HG03460 (cell line): ENCODE data around the gene CASTOR1.

Experiments
- ATAC-seq: cut with Tn5 transposase; IDR thresholded peaks from one replicate; pipeline ENCODE4 v1.9.1; 2021; ENCODE audit not compliant: unreplicated experiment

CASTOR1 gene

DNA sequence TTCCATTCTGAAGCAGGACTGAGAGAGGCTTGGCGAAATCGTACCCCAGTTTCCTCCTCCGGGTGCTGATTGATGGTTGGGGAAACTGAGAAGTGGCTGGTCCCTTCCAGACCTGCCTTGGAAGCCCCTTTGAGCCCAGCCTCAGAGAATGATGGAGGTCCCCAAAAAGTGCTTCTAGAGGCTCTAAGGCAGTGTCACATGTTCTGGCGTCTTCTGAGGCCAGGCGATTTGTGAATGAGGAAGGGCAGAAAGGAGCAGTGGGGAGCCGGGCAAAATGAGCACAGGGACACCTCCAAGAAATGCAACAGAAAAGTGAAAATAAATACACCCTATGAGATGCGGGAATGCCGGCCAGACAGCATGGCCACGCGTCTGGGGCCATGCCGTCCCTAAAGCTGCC lies 41.7 kb downstream of the CASTOR1 start:
- ATAC-seq: no peak

DNA sequence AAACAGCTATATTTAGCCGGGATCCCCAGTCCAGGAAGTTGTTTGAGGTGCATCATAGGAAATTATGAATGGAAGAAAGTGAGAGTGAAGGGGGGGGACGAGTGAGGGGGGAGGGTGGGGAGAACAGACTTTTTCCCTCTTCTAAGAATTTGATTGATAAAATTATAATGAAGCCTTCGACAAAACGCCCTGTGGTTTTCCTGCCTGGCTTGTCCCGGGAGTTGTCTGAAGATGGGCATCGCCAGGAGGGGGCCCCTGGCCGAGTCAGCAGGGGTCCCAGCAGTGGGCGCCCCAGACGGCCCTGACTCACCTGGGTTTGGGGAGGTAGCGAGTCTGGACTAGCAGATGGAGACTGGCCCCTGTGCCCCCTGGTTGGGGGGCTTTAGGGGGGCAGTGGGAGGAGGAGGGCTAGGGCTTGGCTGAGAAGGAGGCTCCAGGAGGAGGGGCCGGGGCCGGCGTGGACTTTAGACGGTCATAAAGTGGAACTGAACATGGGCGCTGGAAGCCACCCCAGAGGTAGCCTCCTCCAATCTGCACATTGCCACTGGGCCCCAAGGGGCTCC lies 42.4 kb downstream of the CASTOR1 start:
- ATAC-seq: no peak

DNA sequence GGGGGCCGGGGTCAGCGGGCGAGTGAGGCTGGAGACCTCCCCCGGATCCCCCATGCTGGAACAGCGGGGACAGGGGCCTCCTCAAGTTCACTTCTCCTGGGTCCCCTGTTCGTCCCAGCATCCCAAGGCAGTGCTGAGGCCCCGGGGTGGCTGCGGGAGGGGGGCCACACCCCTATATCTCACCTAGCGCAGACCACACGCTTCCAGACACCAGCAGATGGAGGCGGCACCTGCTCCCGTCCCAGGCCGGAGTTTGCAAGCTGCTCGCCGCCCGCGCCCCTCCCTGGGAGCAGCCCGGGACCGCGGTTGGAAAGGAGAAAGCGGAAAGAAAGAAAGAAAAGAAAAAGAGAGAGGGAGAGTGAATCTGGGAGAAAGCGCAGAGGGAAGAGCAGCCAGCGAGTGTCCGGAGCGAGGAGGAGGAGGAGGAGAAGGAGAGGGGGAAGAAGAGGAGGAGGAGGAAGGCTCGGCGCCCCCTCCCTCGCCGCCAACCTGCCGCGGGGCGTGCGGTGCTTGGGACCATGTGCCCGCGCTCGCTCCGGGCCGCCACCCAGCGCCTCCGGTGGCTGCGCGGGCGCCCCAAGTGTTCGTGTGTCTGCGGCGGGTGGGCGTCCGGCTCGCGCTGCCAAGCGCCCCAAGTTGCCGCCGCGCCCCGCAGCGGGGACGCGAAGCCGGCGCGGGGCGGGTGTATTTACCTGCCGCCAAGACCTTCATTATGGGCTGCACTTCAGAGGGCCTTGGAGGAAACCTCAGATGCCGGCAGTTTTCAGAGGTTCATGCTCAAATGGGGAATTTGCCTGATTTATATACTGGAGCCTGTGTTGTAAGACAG lies 43.1 kb downstream of the CASTOR1 start, which contains the start of gene LIF:
TSS of gene LIF (minus strand) at position 775 of the 829 bp plus-strand sequence. CDS start at position 711, 64 bp downstream.
- no peak for ATAC-seq

DNA sequence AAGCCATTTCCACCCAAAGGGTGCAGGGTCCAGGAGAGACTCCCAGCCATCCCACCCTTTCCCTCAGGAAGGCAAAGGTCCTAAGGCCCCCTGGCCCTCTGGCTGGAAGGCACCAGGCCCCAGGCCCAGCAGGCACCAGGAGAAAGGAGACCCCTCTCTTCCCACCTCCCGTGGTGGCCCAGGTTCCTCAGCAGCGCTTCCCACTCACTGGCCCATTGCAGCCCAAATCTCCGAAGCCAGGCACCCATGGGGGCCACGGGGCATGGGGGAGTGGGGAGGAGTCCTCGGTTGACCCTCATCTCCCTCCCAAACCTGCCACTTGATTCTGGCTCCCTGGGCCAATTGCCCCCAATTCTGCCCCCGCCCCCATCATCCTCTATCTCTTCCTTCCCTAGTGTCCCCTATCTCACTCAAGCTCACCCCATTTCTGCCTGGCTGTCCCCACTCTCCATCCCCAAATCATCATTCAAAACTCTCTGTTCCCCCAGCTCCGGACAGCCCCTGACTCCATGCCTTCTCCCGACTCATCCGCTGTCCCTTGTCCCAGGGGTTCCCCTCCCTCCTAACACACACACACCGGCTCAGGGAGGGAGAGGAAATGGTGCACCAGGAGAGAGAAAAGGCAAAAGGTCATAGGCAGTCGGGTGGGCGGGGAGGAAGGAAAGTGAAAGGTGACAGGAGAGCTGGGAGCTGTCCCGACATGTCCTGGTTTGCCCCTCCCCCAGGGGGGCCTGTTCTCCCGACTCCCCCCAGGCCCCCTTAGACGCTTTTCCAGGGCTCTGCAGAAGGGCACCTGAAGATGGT lies 43.9 kb downstream of the CASTOR1 start:
- ATAC-seq: no peak

DNA sequence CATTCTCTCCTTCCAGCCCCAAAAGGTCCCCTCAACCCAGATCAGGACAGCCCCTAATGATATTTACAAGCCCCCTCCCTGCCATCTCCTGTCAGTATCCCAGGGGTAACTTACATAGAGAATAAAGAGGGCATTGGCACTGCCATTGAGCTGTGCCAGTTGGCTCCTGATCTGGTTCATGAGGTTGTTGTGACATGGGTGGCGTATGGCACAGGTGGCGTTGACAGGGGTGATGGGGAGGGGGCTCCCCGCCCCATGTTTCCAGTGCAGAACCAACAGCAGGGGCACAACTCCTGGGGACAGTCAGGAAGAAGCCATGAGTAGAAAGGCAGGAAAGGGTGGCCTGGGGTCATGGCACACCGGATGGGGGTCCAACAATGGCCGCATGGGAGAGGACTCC lies 44.7 kb downstream of the CASTOR1 start:
- no peak for ATAC-seq

DNA sequence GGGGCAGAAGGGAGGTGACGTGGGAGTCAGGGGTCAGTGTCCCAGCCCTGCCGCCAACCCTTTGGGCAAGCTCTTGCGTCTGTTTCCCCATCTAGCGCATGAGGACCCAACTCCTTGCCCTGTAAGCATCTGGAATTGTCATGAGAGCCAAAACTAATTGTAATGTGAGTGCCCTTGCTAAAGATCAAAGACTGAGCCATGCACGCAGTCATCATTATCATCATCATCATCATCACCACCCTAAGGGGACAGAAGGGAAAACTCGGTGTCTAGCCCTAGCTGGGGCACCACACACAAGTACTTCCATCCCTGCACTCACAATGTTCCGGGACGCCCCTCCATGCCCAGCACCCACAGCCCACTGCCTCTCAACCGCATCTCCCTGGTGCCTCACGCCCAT lies 45.2 kb downstream of the CASTOR1 start:
- ATAC-seq: no peak

DNA sequence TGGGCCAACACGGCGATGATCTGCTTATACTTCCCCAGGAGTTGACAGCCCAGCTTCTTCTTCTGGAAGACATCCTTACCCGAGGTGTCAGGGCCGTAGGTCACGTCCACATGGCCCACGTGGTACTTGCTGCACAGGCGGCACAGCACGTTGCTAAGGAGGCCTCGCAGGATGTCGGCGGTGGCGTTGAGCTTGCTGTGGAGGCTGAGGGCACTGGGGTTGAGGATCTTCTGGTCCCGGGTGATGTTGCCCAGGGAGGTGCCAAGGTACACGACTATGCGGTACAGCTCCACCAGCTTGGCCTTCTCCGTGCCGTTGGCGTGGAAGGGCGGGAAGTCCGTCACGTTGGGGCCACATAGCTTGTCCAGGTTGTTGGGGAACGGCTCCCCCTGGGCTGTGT lies 45.6 kb downstream of the CASTOR1 start:
- no peak for ATAC-seq

DNA sequence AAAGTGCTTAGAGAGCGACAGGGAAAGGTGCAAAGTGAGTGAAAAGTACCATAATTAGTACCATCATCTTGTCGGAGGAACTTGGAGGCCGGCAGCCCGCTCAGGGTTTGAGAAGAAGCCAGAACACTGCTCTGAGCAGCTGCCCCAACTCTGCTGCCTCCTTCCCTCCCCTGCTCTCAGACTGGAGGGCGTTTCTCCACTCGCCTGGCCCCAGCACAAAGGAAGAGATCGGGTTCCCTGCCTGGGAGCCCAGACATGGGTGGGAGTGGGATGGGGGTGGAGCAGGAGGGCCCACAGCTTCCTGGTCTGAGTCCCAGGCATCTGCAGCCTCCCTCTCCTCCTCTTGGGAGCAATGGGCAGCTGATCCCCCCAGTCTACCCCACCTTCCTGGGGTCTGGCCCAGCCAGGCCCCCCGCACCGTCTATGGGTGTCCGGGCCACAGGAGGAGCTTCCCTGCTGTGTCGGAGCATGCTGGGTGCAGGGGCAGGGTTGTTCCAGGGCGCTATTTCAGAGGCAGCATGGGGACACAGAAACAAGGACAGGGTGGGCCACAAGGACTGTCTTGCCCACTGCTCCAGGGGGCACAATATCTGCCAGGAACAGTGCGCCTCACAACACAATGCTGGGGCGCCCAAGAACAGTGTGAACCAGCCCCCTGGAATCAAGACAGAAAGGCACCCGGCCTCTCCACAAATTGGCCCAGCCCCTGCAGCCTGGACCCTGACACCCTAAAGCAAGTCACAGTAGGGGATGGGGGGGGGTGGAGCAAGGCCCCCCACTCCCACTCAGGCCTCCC lies 47.5 kb downstream of the CASTOR1 start:
- ATAC-seq: no peak

DNA sequence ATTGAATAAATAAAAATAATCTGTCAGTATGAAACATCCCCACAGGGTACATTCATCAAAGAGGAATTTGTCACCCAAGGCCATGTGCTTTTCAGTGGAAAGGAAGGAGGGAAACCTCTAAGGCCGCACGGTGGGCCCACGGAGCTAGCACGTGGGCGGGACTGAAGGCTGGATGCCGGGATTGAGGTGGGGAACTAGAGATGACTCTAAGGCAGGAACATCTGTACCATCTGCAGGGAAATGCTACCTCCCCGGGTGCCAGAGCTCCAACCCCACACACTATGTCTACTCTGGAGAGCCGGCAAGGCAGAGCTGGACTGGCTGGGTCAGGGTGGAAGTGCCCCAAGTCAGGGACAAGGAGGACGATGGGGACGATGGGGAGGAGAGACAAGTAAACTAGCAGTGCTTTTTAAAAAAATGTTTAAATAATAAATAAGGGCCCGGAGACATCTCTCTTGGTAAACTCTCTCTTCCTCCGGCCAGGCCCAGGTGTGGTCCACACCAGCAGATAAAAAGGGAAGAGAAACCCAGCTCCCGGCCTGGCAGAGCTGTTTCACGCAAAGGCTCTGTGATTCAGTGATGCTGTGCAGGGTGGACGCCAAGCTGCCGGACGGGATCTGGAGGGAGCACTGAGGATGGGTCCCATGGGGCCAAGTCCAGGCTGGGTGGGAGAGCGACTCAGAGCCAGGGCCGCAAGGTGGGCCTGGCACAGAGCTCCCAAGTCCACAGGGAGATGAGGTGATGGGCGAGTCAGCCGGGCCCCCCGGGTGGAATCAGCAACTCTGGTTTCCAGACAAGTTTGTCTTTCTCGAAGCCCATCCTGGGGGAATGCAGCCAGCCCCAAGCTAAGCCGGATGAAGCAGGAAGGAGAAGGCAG lies 48.5 kb downstream of the CASTOR1 start:
- no peak for ATAC-seq

DNA sequence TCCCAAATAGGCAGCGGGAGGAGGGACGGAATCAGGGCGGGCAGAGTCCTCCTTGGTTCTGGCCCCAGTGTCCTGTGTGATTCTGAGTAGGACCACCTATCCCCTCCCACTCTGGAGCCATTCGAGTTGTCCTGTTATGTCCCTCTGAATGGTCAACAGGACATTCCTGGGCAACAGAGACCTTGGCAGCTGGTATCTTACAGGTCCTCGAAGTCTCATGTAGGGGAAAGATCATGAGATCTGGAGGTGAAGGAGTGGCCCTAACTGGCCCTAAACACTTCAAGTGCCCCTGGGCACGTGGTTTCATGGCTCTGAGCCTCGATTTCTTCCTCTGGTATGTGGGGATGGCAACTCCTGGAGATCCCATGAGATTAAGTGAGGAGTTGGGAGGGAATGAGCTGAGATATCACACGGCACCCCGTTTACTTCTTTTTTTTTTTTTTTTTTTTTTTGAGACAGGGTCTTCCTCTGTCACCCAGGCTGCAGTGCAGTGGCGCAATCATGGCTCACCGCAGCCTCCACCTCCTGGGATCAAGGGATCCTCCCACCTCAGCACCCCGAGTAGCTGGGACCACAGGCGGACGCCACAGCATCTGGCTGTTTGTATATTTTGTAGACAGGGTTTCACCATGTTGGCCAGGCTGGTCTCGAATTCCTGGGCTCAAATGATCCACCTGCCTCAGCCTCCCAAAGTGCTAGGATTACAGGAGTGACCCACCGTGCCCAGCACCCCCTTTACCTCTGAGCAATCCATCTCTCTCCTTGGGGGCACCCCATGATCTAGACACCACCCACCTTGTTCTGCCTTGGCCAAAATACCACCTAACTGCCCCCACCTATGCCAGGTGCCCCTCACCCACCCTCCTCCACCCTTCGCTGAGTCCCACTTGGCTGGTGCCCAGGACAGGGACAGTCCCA lies 49.6 kb downstream of the CASTOR1 start:
- ATAC-seq: no peak

DNA sequence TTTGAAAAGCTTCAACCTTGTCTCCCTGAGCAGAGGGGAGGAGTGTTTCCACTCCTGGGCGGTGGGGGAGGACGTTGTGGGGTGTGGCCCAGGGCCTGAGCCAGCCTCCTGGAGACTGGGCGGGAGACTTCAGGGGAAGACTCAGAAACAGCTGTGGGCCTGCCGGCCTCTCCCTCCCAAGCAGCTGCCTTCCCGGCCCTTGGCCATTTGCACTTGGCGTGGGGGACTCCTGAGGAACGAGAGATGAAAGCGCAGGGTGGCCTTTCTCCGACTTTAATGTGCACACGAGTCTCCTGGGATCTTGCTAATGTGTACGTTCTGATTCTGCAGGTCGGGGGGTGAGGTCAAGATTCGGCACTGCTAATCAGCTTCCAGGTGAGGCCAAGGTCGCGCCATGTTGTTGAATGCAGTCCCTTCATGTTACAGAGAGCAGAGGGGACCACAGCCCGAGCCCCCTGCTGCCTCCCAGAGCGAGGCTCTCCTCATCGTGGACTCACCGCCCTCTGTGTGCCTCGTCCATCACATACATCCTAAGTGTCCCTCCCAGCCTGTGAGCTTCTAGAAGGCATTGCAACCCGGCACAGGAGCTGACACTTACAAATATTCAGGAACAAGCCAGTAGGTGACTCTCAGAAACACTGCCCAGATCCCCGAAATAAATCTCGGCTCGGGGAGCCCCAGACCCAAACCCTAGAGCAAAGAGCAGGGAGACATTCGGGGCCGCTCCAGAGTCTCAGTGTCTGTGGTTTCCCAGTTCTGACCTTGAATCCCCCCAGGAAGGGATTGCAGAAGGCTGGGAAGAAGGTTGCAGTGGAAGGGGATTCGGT lies 50.4 kb downstream of the CASTOR1 start:
- no peak for ATAC-seq

DNA sequence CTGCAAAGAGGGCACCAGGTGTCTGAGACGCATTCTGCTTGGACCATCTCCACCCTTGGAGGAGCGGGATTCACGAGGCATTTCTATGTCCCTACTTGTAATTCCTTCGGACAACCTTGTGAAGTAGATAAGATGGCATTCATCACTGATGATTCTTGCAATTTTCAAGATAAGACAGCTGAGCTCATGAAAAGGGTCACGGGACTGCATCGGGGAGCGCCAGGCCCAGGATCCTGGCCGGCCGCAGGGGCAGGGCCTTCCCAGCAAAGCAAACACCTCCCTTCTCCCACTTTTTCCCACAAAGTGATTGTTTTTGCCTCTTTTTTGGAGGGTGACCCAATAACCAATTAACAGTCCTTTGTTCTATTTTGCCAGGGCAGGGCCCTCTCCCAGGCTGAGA lies 51.2 kb downstream of the CASTOR1 start:
- ATAC-seq: no peak

DNA sequence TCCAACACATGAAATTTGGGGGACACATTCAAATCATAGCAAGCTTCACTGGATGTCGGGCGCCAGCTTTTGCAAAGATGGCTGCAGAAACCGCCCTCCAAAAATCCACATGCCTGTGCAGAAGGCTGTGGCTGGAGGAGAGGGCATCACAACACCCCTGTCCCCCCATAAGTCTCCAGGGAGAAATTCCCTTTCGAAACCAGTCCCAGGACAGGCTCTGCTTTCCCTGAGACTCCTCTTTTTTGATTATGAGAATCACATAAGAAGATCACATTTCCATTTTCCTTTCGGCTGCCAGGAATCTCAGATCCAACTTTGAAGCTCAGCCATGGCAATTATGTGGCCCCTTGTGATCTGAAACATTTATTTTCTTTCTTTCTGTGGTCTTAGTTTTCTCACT lies 52.4 kb downstream of the CASTOR1 start:
- no peak for ATAC-seq

DNA sequence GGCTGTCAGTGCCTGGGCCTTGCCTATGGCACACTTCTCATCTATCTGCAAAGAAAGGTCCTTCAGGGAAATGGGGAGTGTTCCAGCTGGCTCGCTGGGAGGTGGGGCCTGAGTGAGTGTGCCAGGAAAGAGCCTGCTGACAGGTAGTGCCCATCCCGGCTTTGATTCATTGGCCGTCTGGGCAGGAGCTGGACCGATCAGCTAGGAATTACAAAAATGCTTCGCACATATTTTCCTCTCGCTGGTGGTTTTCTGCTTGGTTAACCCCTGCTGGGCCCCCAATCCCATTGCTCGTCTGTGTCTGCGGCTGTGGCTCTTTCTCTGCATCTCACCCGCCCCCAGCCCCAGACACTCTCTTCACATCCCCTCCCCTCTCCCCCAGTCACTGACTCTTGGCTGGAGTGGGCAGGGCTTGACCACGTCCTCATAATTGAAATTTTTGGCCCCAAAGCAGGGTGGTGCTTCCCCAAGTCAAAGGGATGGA lies 53.6 kb downstream of the CASTOR1 start:
- ATAC-seq: no peak
